Endothelial cell of umbilical vein (primary cell): ENCODE measurements around the gene NRDE2.

Experiments
- EZH2 ChIP-seq: IDR thresholded peaks from 2 replicates; pipeline ENCODE4 v1.6.1; 2012; ENCODE audit warnings: borderline replicate concordance, low read depth, mild to moderate bottlenecking, moderate library complexity, low read length, inconsistent platforms; ENCODE audit not compliant: severe bottlenecking
- TF ChIP-seq, protein P1 (sequence below), 2 donors: IDR thresholded peaks; 1 replicate in 1 of 2; 2 replicates in 1 of 2; pipeline ENCODE4 v1.5.1; 2011; ENCODE audit warnings: low read length in 2 of 2, mild to moderate bottlenecking in 2 of 2, moderate library complexity in 2 of 2, control low read depth in 1 of 2, inconsistent platforms in 1 of 2, low read depth in 1 of 2; ENCODE audit not compliant: insufficient read depth in 1 of 2; ENCODE audit errors: extremely low read depth in 1 of 2

- TF ChIP-seq EZH2, result no peak
- TF ChIP-seq, protein P1, sequence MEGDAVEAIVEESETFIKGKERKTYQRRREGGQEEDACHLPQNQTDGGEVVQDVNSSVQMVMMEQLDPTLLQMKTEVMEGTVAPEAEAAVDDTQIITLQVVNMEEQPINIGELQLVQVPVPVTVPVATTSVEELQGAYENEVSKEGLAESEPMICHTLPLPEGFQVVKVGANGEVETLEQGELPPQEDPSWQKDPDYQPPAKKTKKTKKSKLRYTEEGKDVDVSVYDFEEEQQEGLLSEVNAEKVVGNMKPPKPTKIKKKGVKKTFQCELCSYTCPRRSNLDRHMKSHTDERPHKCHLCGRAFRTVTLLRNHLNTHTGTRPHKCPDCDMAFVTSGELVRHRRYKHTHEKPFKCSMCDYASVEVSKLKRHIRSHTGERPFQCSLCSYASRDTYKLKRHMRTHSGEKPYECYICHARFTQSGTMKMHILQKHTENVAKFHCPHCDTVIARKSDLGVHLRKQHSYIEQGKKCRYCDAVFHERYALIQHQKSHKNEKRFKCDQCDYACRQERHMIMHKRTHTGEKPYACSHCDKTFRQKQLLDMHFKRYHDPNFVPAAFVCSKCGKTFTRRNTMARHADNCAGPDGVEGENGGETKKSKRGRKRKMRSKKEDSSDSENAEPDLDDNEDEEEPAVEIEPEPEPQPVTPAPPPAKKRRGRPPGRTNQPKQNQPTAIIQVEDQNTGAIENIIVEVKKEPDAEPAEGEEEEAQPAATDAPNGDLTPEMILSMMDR (IDR thresholded peaks at IDR 0.05; ENCODE audit: extremely low read depth in 1 of 2, insufficient read depth in 1 of 2, low read depth in 1 of 2, low read length in 2 of 2), result no peak
Observed at GRCh38 chr14:90349739-90350138, 18.0 kb upstream of the NRDE2 start.
